Skeletal muscle cell (primary cell): ENCODE results near the gene SMG7.

ENCODE experiments used
- DNase-seq: peaks from one replicate; pipeline ENCODE4 v3.0.0-alpha.2; 2010; ENCODE audit warnings: low read depth
- H3K4me3 ChIP-seq: 2 replicates; pipeline ENCODE4 v1.5.1; 2011; ENCODE audit warnings: low read depth, mild to moderate bottlenecking, control low read depth, low read length, moderate library complexity

SMG7 gene

DNA sequence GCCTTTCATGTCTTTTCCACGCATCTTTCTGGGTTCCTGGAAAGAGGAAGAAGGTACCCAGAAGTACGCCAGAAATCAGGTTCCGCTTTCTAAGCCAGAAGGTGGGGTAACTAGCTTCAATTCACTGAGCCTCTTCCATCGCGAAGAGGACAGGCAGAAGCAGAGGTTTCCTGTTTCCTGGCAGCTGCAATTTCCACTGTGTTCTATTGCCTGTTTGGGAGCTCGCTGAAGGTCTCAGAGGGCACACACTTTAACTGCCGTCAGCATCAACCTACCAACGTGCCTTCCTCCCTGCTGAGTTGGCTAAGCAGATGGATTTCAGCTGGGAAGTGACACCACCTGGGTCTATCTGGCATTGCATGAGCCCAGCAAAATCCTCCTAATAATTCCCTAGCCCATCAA, 108.0 kb downstream of the SMG7 start:
- H3K4me3 ChIP-seq = no peak overlapping the region
- DNase-seq = no peak

GRCh38 chr1:183582021-183582713, 109.9 kb downstream of the SMG7 start:
- H3K4me3 ChIP-seq = no peak overlapping the region
- no peak for DNase-seq

DNA sequence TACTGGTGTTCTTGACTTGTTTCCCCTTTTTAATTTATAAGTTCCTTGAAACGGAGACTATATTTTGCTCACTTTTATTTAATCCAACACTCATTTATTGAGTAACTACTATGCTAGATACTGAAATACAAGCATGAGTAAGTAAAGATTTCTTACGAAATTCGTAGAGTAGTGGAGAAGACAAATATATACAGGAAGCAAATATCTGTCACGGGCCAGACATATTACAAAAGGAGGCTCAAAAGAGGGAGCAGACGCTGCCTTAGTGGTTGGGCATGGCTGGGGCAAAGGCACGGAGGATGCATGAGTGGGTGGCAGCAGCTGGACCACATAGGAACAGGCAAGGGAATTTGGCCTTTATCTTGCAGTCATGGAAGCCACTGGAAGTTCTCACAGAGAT, 111.2 kb downstream of the SMG7 start:
- no peak for DNase-seq
- no peak overlapping the region for H3K4me3 ChIP-seq

- no peak for DNase-seq
- no peak overlapping the region for H3K4me3 ChIP-seq
Measured at GRCh38 chr1:183584147-183584546, 111.8 kb downstream of the SMG7 start.

- no peak overlapping the region for H3K4me3 ChIP-seq
- no peak for DNase-seq
Measured at GRCh38 chr1:183585038-183585437, 112.7 kb downstream of the SMG7 start.

DNA sequence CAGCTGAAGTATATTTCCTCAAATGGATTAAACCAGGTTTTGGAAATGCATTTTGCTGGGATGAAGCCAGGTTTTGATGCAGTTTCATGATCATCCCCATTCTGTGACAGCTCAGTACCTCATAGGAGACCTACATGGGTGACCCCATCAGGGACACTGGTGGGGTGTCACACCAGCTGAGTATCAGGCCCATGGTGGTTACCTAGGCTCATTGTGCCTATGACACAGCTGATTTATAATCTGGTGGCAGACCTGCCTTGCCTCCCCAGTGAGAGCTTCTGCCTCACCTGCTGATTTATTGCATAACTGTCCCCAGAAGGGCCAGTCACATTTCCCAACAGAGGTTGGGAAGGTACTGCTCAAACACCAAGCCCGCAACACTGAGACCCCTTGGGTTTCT, 114.2 kb downstream of the SMG7 start:
- no peak overlapping the region for H3K4me3 ChIP-seq
- no peak for DNase-seq

DNA sequence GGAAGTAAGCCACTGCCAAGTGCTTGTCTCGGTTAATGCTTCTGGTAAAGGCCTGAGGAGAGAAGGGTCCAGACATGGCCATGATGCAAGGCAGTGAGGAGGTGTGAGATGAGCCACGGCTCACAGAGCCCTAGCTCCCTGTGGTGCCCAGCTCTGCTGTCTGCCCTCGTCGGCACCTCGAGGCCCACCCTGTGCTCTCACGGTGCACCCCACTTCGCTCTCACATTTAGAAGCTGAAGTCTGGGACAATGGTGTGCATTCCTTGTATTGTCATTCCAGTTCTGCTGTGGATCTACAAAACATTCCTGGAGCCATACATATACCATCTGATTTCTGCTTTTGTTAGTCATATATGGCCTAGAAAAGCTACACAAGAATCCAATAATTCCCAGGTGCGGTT, 114.6 kb downstream of the SMG7 start:
- DNase-seq = no peak
- no peak overlapping the region for H3K4me3 ChIP-seq

GRCh38 chr1:183588827-183589226, 116.5 kb downstream of the SMG7 start:
- DNase-seq = no peak
- H3K4me3 ChIP-seq = no peak overlapping the region

GRCh38 chr1:183589384-183589783, 117.1 kb downstream of the SMG7 start:
- no peak for DNase-seq
- no peak overlapping the region for H3K4me3 ChIP-seq

GRCh38 chr1:183589874-183590243, 117.6 kb downstream of the SMG7 start:
- no peak overlapping the region for H3K4me3 ChIP-seq

DNA sequence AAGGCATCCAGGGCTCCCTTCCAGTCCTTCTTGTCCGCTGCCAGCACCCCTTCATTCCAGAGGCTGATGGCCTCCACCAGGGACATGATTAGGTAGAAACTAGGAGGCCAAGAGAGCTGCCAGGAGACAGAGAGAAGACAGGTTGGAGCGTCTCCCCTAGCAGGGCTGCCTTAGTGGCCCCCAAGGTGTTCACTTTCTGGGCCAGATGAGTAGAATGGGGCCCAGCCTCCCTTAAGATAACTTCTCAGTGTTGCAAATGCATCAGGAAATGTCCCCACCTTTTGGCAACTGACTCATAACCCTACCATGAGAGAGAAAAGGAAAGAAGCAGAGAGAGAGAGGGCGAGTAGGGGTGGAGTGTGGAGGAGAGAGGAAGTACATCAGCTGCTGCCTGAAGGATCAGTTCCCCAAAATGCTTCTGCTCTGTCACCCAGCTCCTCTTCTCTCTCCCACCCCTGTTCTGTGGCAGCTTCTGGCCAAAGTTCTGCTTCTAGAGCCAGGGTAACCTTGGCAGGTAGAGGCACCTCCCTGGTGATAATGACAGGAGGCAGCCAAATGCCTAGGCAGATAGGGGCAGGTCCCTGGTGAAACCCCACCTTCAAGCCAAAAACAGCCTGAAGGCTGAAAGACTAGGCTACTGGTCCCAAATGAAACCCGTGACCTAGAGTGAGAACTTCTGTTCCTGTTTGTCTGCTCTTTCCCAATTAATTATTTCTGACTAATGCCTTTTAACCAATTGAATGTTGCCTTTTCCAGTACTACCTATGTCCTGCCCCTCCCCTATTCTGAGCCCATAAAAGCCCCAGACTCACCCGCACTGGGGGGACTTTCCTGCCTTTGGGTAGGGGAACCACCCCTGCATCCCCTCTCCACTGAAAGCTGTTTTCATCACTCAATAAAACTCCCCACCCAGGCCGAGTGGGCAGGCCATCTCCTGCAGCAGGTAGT, 118.2 kb downstream of the SMG7 start, which contains the start of gene NCF2:
Gene NCF2 (minus strand): TSS at position 216 of the 948 bp plus-strand sequence. CDS start 130 bp downstream, at position 86.
- DNase-seq = no peak
- H3K4me3 ChIP-seq = no peak within 1 kb of the TSS

More at GRCh38 chr1:183589874-183590243, 117.6 kb downstream of the SMG7 start:
- no peak for DNase-seq

DNA sequence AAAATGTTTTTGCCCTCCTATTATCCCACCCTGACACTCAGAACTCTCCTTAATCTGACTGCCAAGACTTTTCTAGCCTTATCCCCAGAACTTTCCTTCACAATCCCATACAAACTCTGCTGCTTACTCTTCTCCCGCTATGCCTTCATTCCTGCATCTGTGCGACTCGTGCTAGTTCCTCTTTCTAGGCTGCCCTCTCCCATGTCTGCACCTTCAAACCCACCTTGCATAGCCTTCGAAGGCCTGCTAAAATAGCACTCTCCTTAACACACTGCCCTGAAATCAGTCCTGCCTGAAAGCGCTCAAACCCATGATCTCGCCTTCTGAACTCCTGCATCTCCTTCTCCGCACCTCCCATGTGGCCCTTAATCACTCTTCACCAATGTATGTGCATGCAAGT, 120.4 kb downstream of the SMG7 start:
- no peak overlapping the region for H3K4me3 ChIP-seq
- no peak for DNase-seq

- no peak overlapping the region for H3K4me3 ChIP-seq
Measured at GRCh38 chr1:183593356-183593755, 121.1 kb downstream of the SMG7 start.

GRCh38 chr1:183595537-183595936, 123.2 kb downstream of the SMG7 start:
- H3K4me3 ChIP-seq = no peak overlapping the region
- no peak for DNase-seq

More at GRCh38 chr1:183593356-183593755, 121.1 kb downstream of the SMG7 start:
- no peak for DNase-seq

DNA sequence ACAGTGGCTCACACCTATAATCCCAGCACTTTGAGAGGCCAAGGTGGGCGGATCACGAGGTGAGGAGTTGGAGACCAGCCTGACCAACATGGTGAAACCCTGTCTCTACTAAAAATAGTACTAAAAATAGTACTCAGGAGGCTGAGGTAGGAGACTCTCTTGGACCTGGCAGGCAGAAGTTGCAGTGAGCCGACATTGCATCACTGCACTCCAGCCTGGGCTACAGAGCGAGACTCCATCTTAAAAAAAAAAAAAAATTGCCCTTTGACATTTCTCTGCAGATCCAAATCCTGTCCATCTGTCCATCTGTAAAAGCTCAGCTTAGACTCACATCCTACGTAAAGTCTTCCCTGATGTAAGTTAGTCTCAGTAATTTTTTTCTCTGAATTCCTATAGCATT, 124.2 kb downstream of the SMG7 start:
- no peak for DNase-seq
- H3K4me3 ChIP-seq = no peak overlapping the region

DNA sequence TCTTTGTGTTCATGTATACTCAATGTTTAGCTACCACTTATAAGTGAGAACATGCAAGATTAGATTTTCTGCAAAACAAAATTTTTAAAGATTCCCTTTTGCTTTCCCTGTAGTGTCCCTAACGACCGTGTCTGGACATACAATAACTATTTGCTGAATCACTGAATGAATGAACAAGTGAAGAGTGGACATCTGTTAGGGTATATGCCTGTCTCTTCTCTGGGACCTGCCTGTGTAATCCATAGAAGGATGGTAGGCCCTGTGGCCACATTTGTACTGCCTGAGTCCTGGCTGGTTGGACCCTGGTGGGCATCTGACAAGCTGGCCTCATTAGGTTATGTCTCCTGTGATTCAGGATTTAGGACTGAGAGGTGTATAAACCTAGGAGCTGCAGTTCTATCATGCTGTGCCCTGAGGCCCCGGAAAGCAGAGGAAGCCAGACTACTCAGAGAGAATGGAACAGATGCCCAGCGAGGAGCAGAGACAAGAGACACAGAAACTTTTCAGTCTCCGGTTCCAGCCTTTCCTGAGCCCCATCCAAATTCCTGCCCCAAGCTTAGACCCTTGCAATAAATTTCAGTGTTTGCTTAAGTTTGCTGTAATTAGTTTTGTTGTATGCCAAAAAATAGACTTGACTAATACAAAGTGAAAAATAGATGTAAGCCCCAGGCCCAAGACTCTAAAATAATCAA, 125.5 kb downstream of the SMG7 start:
- H3K4me3 ChIP-seq = no peak overlapping the region
- DNase-seq = no peak

GRCh38 chr1:183598386-183598785, 126.1 kb downstream of the SMG7 start:
- H3K4me3 ChIP-seq = no peak overlapping the region
- no peak for DNase-seq

DNA sequence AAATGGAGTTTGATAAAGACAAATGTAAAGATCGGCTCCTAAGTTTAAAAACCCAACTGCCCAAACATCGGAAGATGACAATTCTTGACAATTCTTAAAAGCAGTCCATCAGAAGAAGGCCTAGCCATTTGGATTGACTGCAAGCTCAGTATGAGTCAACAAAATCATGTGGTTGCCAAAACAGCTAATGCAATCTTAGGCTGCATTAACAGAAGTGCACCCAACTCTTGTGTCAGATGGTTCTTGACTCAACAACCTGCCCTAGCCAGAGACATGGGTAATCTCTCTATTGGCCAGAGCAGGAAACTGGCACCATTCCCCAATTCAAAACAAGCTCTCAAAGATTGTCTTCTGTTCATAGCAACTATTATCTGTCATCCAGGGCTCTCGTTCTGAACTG, 127.8 kb downstream of the SMG7 start:
- H3K4me3 ChIP-seq = no peak overlapping the region
- DNase-seq = peak; percentile 87

DNA sequence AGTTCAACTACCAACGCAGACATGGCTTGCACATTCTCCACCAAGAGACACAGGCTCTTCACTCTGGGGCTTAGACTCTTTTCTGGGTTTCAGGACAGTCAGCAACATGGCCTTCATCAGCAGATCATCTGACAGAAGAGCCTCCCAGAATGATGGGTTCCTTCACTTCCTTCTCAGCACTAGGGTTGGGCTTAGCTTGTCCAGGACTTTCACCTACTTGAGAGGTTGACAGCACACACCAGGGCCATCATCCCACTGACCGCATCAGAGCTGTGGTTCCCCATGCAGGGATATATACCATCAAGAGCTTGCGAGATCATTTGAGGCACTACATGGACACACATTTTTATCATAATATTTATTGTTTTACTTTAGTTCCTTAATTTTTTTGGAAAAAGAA, 128.3 kb downstream of the SMG7 start:
- H3K4me3 ChIP-seq = no peak overlapping the region
- DNase-seq = no peak

GRCh38 chr1:183602510-183602909, 130.2 kb downstream of the SMG7 start:
- no peak overlapping the region for H3K4me3 ChIP-seq
- DNase-seq = no peak
